GM08714 (cell line): ENCODE results near the gene PPP3CA.

Source experiments
- H3K4me3 ChIP-seq: fragments of 200-500 bp; sonication (Bioruptor generic); 2 replicates; pipeline ENCODE4 v1.5.1; 2014; ENCODE audit warnings: mild to moderate bottlenecking, low read length, inconsistent platforms
- ZNF274 ChIP-seq: IDR thresholded peaks from 2 replicates; pipeline ENCODE4 v1.6.1; 2012; ENCODE audit warnings: mild to moderate bottlenecking, low read depth, low read length

PPP3CA gene

GRCh38 chr4:101345596-101346350 is 1.6 kb downstream of the PPP3CA start:
- TF ChIP-seq ZNF274: no peak
- H3K4me3 ChIP-seq: peak overlapping the region; percentile 75

- peak overlapping the region; percentile 61; the same call in 1 of the 2 replicates for H3K4me3 ChIP-seq
- no peak for TF ChIP-seq ZNF274
These were observed 2.1 kb downstream of the PPP3CA start for GRCh38 chr4:101345271-101345595.

GRCh38 chr4:101339332-101339731 is 8.0 kb downstream of the PPP3CA start:
- TF ChIP-seq ZNF274: no peak
- no peak overlapping the region for H3K4me3 ChIP-seq

DNA sequence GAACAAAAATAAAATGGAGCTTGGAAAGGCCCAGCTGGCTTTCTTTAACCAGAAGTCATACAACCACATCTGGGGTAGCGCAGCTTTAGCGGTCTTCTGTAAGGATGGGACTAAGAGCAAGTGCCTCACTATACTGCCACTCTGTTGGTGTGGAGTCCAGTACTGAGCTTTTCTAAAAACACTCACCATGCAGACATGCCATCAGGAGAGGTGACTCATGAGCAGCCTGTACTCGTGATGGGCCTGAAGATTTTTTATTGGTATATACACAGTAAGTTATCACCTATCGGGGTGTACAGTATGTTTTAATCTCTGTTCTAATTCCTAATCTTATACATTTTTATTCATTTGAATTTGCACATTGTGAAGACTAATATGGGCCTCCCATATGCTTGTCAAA is 9.6 kb downstream of the PPP3CA start:
- TF ChIP-seq ZNF274: no peak
- no peak overlapping the region for H3K4me3 ChIP-seq

- no peak overlapping the region for H3K4me3 ChIP-seq
- TF ChIP-seq ZNF274: no peak
These were observed 12.3 kb downstream of the PPP3CA start for GRCh38 chr4:101334963-101335572.

- H3K4me3 ChIP-seq: no peak overlapping the region
- TF ChIP-seq ZNF274: no peak
These were observed 14.9 kb downstream of the PPP3CA start for GRCh38 chr4:101332424-101332823.

GRCh38 chr4:101331017-101331416 is 16.3 kb downstream of the PPP3CA start:
- TF ChIP-seq ZNF274: no peak
- no peak overlapping the region for H3K4me3 ChIP-seq

DNA sequence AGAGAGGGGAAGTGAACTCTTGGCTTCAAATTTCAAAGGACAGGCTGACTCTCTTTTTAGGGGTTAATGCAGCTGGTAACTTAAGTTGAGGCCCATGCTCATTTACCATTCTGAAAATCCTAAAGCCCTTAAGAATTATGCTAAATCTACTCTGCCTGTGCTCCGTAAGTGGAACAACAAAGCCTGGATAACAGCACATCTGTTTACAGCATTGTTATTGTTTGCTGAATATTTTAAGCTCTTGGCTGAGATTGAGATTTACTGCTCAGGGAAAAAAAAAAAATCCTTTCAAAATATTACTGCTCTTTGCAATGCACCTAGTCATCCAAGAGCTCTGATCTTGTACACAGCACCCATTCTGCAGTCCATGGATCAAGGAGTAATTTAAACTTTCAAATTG is 17.7 kb downstream of the PPP3CA start:
- no peak for TF ChIP-seq ZNF274
- no peak overlapping the region for H3K4me3 ChIP-seq

GRCh38 chr4:101328063-101328602 is 19.2 kb downstream of the PPP3CA start:
- TF ChIP-seq ZNF274: no peak
- H3K4me3 ChIP-seq: peak overlapping the region; percentile 45; the same call in 1 of the 2 replicates

GRCh38 chr4:101326576-101326975 is 20.8 kb downstream of the PPP3CA start:
- H3K4me3 ChIP-seq: no peak overlapping the region
- no peak for TF ChIP-seq ZNF274

DNA sequence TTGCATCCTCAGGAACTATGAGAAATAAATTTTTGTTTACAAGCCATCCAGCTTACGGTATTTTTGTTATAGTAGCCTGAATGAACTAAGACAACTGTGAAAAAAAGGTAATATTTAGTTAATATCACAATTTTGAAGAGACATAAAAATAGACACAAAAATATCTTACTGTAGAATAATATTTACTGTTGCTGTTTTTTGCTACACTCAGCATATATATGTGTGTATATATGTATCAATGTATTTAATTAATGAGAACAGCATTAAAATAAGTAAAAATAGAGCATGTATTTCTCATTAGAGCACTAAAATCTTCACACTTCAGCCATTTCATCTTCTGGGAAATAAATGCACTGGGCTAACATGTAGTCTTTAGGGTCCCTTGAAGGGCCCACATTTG is 24.6 kb downstream of the PPP3CA start:
- no peak overlapping the region for H3K4me3 ChIP-seq
- no peak for TF ChIP-seq ZNF274

DNA sequence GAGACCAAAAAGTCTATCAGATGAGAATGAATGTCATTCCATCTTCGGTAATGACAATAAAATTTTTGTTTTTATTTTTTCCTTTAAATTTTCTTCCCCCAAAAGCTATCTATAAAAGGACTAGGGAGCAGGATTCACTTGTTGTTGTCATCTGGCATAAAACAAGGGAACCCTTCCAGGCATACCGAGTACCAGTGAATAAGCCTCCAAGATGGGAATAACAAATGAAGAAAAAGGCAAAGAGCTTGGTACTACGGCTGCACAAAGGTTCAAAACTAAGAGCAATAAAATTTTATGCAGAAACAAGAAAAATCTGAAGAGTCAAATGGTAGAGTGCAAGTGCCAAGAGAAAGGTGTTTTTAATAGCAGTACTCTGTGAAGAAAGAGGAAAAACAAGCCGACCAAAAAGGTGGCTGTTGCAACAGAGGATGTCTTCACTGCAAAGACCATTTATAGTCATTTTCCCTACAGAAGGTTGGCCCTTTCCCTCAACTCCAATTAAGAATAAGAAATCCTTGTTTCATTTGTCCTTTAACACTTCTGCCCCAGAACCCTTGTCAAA is 25.8 kb downstream of the PPP3CA start:
- H3K4me3 ChIP-seq: no peak overlapping the region
- no peak for TF ChIP-seq ZNF274

DNA sequence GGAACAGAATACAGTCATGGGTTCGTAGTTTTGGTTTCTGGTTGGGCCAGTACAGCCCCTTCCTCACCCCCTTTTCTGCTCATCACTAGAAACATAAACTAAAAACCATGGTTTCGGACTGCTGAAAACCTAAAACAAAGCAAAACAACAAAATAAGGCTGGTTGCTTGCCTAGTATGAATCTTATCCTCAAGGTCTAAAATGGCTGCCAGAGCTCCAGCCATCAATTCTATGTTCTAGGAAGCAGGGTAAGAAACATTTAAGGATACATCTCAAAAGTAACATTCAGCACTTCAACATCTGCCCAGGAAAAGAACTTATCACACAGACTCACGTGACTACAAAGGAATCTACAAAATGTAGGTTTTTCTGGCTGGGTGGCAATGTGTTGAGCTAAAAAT is 31.5 kb downstream of the PPP3CA start:
- H3K4me3 ChIP-seq: no peak overlapping the region
- no peak for TF ChIP-seq ZNF274

- TF ChIP-seq ZNF274: no peak
- H3K4me3 ChIP-seq: no peak overlapping the region
These were observed 32.3 kb downstream of the PPP3CA start for GRCh38 chr4:101315041-101315440.

DNA sequence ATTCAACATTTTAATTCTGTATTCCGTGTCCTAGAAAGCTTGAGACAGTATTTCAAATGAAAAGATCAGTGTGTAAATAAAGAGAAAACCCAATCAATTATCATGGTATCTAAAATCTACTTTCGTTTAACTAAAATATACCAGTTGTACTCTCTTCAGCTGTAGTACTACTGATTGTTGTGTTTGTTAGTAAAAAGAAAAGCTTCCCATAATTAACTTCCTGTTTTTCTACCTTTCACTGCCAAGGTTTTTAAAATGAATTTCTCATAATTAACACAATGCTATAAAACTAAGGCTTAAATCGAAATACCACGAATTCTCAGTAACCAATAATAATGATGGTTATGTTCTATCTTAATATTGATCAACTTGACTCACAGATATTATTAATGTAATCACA is 37.4 kb downstream of the PPP3CA start:
- H3K4me3 ChIP-seq: no peak overlapping the region
- TF ChIP-seq ZNF274: no peak

- no peak for TF ChIP-seq ZNF274
- H3K4me3 ChIP-seq: no peak overlapping the region
These were observed 39.4 kb downstream of the PPP3CA start for GRCh38 chr4:101307899-101308298.
